Activated T-cell treated with anti-CD3 and anti-CD28 coated beads, Interleukin-2, amount 50 U/mL, for 1 hour (primary cell): Measurements from ENCODE around the gene CLSTN2.

Experiments used
- DNase-seq: peaks from one replicate; pipeline ENCODE4 v3.0.0-alpha.2; 2020

CLSTN2 gene

DNA sequence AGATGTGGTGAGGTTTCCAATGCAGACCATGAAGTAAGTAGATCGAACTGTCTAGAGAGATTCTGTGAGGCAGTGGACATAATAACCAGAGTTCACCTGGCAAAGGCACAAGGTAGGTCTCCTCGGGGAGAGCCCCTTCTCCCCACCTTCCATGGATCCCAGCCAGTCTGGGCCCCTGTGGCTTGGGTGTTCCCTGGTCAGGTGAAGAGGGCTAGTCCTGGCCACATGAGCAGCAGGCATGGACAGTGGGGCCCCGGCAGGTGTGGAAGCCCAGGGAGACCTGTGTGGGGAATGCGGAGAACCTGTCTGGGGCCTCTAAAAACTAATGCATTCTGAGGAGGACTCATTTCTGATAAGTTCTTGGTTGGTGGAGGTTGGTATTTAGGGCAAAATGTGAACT, 501.4 kb downstream of the CLSTN2 start:
- DNase-seq: no peak

DNA sequence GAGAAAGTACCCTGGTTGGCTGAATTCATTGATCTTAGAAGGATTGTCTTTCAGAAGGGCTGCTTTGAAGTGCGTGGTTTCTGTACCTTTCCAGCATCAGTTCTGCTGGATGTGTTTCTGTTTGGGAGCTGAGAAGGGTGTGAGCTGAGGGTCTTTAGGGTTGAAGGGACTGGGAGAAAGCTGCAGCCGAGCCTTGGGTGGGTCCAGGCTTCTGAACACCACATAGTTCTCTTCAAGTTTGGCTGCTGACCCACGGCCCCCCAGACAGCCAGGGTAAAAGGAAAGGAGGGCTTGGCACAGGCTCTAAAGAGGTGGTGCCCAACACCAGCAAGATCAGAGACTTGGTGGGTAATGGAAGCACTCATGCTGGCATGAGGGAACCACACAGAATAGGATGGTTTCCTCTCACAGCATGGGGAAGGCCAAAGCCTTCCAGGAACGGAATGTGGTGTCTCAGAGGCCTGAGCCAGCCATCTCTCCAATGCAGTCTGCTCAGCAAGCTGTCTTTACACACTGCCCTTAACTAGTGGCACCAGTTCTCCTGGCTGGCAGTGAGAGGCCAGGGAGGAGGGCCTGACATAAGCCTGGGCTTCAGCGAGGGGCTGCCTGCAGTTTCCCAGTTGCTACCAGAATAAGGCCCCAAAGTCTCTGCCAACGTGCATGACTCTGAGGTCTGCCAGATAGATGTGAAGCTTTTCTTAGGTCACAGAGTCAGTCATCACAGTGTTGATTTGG, 503.9 kb downstream of the CLSTN2 start:
- DNase-seq: no peak

DNA sequence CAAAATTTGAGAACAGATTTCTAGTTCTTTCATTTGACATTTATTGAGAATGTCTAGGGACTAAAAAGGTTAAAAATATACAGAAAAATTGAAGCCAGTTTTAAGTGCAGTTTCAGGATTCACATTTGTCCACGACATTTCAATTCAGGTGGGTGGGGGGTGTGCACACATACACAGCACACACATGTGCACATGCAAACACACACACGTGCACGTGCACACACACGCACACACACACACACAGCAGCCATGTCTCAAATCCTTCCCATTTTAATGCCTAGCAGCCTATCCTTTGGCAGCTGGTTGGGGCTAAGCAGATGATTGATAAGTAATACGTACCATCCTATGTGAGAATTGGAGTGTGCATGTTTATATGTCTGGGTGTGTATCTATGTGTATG, 504.5 kb downstream of the CLSTN2 start:
- no peak for DNase-seq

DNA sequence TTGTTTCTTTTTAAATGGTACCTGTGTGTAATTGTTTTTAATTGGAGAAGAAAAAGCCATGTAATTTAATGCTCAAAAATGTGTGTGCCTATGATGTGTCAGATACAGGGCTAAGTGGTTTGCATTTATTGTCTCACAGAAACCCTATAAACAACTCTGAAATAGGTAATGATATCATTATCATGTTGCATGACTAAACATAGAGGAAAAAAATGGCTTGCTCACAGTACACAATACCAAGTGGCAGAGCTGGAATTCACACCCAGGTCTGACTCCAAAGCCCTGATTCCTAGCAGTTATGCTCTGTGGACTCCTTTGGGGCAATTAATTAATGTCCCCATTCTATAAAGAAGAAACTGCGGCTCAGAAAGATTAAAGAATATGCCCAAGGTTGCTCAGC, 505.5 kb downstream of the CLSTN2 start:
- no peak for DNase-seq

DNA sequence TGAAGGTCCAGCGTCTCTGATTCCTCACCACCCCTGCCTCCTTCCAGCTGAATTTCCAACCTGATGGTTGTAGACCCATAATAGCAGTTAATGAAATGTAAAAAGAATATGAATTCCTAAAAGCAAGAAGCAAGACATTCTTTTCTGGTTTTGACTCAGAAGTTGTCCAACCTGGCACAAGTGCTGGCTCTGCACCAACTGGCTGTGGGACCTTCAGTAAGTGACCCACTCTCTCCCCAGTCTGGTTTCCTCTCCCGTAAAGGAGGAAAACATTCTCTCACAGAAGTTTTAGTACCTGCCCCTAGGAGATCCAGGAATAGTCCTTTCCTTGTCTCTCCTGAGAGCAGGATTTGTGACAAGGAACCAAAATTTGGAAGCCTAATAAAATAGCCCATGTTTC, 506.0 kb downstream of the CLSTN2 start:
- DNase-seq: no peak

DNA sequence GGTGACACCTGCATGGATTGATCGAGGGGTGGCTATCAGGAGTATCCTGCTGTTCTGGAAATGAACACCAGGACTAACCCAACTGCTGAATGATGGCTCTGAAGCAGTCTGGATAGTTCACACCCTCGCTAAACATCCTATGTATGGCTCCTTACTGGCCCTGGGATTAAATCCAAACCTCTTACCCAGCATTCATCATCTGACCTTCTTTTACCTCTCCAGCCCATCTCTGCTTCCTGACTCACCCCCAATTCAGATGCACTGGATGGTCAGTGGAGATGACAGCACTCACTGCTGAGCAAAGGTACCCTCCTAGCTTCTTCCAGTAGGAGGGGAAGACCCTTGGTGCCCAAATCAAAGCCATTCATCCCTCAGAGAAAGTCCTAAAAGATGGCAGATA, 507.6 kb downstream of the CLSTN2 start:
- no peak for DNase-seq

DNA sequence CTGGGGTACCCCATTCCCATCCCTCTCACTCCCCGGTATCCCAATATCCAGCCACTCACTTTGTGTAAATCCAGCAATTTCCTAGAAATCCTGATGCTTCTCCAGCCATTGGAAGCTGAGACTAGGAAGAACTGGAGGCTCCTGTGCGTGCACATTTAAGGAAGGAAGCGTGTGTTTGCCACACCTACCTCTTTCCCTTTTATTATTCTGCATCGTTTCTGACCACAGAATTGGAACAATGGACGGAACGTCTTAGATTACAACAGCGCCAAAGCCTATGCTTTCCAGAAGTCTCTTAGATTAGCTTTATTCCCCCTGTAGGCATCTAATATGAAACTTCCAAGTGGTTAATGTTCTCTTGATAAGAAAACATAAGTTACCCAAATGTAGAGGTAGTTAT, 508.1 kb downstream of the CLSTN2 start:
- no peak for DNase-seq

DNA sequence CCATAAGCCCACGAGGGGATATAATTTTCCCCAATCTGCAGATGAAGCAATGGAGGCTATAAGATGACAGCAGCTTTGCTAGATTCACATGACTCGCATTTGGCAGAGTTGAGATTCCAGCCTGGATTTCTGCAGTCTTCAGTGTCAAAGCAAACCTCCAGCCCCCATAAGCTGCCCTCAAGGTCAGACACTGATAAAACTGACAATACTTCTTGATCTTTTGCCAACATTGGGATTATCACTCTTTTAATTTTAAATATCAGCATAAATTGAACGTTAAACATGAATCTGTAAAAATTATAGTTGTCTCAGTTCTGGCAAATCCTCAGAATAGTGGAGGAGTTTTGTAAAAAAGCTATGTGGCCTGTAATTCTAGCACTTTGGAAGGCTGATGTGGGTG, 508.8 kb downstream of the CLSTN2 start:
- DNase-seq: no peak

DNA sequence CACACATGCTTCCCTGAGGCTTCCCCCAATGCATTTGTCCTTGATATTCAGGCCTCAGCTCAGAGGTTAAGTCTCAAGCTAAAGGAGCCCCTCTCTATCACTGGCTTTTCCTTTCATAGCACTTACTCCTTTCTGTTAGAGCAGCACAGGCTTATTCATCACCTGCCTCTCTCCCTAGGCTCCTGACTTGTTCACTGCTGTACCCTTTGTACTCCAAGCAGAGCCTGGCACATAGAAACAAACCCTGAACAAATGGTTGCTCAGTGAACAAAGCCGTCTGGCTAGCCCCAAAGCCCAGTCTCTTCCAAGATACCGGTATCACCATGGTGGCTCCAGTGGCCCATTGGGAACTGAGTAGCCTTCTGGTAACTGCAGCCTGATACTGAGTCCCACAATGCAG, 511.7 kb downstream of the CLSTN2 start:
- no peak for DNase-seq

DNA sequence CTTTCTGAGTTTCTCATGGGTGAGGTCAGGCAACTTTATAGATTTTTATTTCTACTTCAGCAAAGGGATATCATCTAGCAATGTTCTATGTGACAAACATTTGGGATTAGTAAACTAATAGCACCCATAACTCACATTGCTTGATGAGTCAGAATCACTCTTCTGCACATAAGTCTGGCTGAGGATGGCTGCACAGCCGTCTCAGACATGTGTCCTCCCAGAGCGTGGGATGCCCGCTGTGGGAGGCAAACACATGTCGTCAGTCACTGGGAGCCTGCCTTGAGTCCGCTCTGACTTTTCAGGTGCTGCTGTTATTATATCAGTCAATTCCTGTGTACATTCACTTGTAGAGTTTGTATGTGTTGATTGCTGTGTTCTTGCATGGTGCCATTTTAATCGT, 512.2 kb downstream of the CLSTN2 start:
- no peak for DNase-seq

DNA sequence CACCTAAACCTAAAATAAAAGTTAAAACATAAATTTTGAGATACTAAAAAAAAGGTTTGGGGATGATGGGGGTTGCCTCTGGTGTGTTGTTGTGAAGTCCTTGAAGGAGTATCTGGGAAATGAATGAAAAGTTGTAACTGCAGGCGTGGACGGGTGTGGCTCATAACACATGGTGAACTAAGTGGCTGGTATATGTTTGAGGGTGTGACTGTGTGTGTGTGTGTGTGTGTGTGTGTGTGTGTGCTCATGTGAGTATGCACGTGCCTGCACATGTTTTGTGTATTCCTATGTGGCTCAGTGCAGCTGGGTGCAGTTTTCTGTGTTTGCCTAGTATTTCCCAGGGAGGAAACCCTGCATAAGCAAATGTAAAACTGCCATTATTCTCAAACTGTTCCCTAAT, 513.0 kb downstream of the CLSTN2 start:
- DNase-seq: no peak

DNA sequence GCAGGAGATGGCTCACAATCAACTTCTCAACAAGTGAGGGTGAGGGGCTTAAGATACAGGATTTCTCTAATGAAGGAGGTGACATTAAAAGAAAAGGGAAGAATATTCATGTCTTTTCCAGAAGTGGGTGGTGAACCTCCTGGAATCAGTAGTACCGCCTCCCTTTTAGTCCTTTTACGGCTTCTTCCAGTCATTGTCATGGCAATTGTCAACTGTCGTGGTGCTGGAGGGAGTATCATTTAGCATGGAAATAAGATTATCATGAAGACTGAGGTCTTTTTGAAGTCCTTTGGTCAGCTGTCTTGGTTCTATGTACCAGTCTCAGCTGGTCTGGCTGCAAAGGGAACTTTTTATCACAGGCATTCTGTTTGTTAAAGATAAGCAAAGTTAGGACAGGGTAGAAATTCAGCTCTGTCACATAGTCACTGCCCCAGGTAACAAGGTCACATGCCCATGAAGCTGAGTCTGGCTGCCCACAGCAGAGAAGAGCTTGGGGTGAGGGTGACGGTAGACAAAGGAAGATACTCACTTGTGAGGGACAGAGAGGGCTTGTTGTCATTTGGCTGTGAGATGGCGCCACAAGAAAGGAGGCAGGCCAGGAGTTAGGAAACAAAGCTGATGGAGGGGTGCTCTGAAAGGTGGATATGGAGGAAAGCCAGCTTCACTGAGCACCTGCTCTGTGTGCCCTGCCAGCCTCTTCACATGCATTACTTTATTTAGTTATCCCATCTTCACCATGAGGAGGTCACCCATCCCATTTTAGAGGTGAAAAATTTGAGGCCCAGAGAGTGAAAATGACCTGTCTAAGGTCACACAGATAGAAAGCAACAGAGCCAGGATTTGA, 514.6 kb downstream of the CLSTN2 start:
- no peak for DNase-seq

DNA sequence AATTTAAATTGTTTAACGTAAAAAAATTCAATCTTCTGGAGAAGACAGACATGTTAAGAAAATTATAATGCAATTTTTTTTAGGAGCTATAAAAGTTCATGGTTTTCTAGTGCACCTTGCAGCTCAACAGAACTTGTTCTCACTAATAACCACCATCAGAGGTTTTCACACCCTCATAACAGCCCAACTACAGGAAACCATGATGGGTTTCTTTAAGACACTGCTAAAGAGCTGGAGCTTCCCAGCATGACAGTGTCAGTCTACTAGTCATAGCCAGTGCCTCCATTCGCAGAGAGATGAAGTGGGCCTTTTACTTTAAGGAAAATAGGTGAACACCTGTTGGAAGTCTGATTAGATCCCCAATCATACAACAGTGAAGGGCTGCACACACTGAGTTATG, 518.8 kb downstream of the CLSTN2 start:
- DNase-seq: no peak

DNA sequence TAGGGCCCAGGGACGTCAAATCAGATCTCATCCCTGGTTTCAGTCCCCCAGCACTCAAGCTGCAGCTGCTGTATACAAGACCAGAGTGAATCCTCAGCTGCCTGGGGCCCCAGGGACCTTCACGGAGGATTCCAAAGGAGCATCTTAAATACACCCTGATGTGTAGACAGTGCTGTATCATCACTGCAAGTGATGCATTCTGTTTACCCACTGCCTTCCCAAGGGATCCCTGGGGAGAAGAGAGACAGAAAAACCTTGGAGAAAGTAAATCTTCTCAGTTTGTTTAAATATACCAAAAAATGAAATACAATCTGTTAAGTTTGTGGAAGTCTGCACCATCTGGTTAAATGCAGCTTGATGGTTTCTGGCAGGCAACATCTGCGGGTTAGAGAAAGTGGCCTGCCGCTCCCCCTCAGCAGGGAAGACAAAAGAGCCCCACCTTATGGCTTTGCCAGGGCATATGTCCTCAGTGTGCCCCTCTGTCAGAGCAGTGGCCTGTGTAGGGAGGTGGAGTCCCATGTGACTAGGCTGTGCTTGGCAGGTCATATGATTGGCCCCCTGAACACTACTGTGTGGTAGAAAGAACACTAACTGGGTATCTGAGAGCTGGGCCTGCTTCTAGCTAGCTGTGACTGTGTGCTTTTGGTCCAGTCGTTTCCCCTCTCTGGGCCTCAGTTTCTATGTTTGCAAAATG, 520.7 kb downstream of the CLSTN2 start:
- no peak for DNase-seq

DNA sequence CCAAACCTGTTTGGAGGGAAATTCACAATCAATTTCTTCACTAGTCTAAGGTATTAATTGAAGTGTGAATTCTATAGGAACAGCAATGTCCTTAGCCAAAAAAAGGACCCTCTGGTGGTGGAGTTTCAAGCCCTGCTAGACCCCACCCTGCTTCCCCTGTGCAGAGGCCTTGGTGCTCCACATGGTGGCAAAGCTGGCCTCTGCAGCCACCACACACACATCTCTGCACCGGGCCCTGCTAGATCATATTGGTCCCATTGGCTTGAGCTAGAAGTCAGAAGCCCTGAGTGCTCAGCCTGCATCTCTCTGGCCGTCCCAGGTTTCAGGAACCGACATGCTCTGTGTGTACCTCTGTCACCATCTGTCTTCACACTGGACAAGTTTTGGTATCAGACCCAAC, 522.0 kb downstream of the CLSTN2 start:
- DNase-seq: no peak

DNA sequence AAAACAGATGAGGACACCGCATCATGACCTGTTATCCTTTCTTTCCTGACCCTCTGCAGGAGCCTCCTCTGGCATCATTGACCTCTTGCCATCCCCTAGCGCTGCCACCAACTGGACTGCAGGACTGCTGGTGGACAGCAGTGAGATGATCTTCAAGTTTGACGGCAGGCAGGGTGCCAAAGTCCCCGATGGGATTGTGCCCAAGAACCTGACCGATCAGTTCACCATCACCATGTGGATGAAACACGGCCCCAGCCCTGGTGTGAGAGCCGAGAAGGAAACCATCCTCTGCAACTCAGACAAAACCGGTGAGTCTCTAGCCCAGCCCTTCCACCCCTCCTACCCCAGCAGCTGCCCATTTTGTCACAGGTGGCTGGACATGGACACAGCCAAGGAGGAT, 524.5 kb downstream of the CLSTN2 start:
- DNase-seq: no peak

DNA sequence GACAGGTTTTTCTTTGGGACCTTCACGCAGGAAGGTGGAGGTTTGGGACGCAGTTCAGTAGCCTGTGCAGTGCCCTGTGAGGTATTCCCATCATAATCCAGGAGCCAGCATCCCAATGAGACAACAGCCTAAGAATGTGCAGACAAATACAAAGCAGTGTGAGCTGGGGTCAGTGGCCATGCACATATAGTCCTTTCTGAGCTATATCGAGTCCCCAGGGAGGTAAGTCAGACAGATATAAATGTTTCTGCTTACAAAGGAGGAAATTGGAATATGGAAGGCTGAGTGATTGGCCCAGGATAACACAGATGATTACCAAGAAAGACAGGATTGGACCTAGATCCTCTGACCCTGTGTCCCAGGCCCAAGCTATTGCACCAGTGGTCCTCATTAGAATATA, 526.3 kb downstream of the CLSTN2 start:
- DNase-seq: no peak

DNA sequence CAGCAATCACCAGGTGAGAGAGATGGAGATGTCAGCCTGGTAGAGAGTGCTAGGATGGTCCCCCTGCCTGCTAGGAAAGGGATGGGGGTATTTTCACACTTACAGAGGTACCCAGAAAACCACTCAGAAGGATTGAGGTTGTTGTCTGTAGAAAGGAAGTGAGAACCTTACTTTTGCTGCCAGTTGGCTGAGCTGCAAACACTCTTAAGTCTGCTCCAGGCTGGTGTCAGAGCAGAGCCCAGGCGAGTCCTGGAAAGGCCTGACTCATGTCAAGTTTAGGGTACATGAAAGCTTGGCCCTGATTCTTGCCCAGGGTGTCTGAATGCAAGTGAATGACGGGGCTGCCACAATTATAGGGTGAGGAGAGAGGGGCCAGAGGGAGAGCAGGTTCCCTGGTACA, 528.4 kb downstream of the CLSTN2 start:
- DNase-seq: no peak

DNA sequence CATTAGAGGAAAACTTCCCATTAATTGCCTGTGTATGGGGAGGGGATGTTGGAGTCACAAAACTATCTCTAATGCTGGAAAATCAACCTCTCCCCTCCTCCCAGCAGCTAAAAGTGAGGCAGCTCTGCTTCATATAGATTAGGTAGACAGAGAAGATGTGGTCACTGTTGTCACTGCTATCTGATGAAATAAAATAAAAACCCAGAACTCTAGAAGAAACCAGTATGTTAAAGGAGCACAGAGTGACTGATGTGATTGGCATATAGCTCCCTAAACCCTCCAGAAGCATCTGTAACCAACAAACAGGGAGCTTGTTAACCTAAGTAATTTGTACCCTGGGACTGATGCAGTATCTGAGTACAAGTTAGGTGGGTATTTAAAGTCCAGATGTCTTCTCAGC, 531.0 kb downstream of the CLSTN2 start:
- DNase-seq: no peak

DNA sequence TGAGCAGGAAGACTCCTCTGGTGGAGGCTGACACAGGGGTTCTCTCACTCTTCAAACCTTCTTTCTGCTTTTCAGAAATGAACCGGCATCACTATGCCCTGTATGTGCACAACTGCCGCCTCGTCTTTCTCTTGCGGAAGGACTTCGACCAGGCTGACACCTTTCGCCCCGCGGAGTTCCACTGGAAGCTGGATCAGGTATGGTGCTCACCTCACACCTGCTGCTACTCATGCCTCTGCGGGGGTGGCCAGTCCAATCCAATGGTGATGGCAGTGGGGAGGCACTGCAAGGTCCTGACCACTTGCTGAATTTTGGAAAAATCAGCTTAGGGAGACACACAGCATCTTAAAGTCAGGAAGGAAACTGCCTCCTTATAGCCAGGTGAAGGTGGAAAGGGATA, 531.5 kb downstream of the CLSTN2 start:
- no peak for DNase-seq

DNA sequence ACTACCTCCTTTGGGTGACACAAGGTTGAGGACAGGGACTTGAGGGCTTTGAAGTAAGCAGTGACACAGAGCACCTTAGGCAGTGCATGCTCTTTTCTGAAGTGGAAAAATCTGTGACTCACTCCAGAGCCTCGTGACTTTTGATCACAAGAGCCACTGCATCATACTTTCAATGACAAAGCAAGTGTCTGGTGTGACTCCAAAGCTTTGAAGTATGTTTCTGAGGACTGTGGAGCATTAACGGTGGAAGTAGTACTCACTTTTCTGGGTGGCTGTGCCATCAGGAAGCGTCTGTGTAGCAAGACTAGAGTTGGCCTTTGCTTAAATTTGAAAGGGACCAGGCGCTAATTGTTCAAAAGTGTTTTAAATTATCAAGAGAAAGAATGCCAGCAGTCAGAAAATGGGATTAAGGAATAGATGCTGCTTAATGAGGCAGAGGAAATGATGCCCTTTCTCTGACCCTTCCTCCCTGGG, 532.2 kb downstream of the CLSTN2 start:
- DNase-seq: no peak

DNA sequence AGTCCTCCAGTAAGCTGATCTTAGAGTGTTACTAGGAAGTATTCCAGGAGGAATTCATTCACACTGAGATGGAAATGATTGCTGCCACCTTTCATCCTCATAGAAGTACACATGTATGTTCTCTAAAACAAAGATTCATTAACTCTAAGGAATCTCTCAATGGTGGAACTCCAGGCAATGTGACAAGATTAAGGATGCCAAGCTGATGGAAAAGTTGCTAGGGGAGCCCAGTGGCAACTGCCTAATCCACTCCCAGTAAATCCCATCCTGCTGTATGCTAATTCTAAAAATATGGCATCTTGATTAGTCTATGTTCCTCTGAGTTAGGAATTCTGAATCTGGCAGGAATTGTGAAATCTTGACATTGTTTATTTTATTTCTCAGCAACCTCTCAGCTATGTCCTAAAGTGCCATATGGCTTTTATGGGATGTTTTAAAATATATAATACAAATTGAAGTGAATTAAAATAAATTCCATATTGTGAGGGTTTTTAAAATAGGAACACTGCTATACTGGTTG, 532.9 kb downstream of the CLSTN2 start:
- DNase-seq: no peak

DNA sequence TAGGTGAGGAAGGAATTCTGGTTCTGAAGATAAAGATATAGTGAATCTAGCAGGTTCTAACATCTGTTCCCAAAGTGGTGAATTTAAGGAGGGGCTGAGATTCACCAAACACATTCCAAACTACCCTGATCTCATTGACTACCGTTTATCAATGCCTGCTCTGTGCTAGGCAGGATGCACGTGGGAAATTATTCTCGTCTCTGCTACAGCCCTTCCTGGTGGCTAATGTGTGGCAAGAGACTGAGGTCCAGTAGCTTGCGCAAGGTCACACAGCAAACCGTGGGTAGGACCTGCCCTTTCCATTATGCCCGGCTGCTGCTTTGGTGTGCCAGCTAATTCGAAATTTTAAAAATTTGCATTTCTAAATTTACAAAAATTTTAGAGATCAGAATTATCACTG, 533.4 kb downstream of the CLSTN2 start:
- no peak for DNase-seq

DNA sequence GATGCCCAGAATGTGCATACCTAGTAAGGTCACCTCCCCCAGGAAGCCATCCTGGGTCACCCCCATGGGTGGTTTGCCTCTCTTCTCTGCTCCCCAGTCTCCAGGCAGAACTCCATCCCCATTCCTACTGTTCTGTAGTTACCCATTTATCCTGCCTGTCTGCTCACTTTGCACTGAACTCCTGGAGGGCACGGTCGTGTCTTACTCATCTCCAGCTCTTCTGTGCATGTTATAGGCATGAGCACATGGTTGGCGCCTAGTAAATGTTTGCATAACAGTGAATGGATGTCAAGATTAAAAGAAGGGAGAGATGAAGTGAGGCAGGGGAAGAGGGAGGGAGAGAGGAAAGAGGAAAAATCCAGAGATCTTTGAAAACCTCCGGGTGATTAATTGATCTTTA, 534.5 kb downstream of the CLSTN2 start:
- no peak for DNase-seq
